Progenitor cell of endocrine pancreas (in vitro differentiated cells): ENCODE measurements around the gene ARHGAP8. TPM values are rescaled to one million over a fixed set of nuclear protein-coding genes. Genes with fewer than 3 reads are reported as not detected.

ENCODE experiments used
- DNase-seq: peaks from one replicate; pipeline ENCODE4 v3.0.0; 2021; ENCODE audit warnings: low spot score; ENCODE audit not compliant: unreplicated experiment
- H3K27ac Mint-ChIP-seq: 2 replicates; pipeline ENCODE4 v1.8.0; 2021; ENCODE audit warnings: mild to moderate bottlenecking, moderate library complexity, mixed read lengths
- H3K27me3 Mint-ChIP-seq: 2 replicates; pipeline ENCODE4 v1.8.0; 2021; ENCODE audit warnings: mixed read lengths
- H3K36me3 Mint-ChIP-seq: 2 replicates; pipeline ENCODE4 v1.8.0; 2022; ENCODE audit warnings: mixed read lengths; ENCODE audit not compliant: insufficient read depth
- H3K4me1 Mint-ChIP-seq: 2 replicates; pipeline ENCODE4 v1.8.0; 2021; ENCODE audit warnings: low read depth, mixed read lengths
- H3K4me3 Mint-ChIP-seq: 2 replicates; pipeline ENCODE4 v1.8.0; 2021; ENCODE audit warnings: low read depth, mild to moderate bottlenecking, moderate library complexity, mixed read lengths
- H3K9me3 Mint-ChIP-seq: 2 replicates; pipeline ENCODE4 v1.8.0; 2021; ENCODE audit warnings: low read depth, mixed read lengths
- CTCF ChIP-seq: fragments of 200-600 bp; sonication (generic); IDR thresholded peaks from one replicate; pipeline ENCODE4 v1.5.0; 2021; ENCODE audit warnings: antibody characterized with exemption, mild to moderate bottlenecking; ENCODE audit not compliant: unreplicated experiment
- total RNA-seq: library from RNA; stranded (reverse); gene quantifications from 2 replicates; pipeline ENCODE4 v1.2.1, GENCODE V29; 2021

ARHGAP8 gene
- total RNA-seq, 1 donor from 2014 or later, result 100 TPM

- peaks cover 7% of the 10 kb centered on the region for H3K36me3 Mint-ChIP-seq
- H3K4me3 Mint-ChIP-seq, result no peak overlapping the region
- no peak for DNase-seq
- H3K9me3 Mint-ChIP-seq, result peaks cover 8% of the 10 kb centered on the region
- H3K27ac Mint-ChIP-seq, result peak overlapping the region; percentile 49
- no peak for TF ChIP-seq CTCF
- H3K4me1 Mint-ChIP-seq, result peaks cover 6% of the 10 kb centered on the region
- H3K27me3 Mint-ChIP-seq, result no peaks in the 10 kb centered on the region
Observed at GRCh38 chr22:44870021-44870420, 117.6 kb downstream of the ARHGAP8 start.

- H3K36me3 Mint-ChIP-seq, result peaks cover 13% of the 10 kb centered on the region
- H3K27ac Mint-ChIP-seq, result no peak overlapping the region
Observed at GRCh38 chr22:44871782-44872181, 119.4 kb downstream of the ARHGAP8 start.

GRCh38 chr22:44876921-44877320 lies 124.5 kb downstream of the ARHGAP8 start:
- H3K36me3 Mint-ChIP-seq, result peaks cover 14% of the 10 kb centered on the region
- no peak for DNase-seq
- H3K4me3 Mint-ChIP-seq, result no peak overlapping the region
- no peak overlapping the region for H3K27ac Mint-ChIP-seq
- TF ChIP-seq CTCF, result no peak
- H3K9me3 Mint-ChIP-seq, result peaks cover 7% of the 10 kb centered on the region
- no peaks in the 10 kb centered on the region for H3K27me3 Mint-ChIP-seq
- H3K4me1 Mint-ChIP-seq, result no peaks in the 10 kb centered on the region

More at GRCh38 chr22:44871782-44872181, 119.4 kb downstream of the ARHGAP8 start:
- Mint-ChIP-seq H3K27me3 (no peaks in the 10 kb centered on the region), H3K9me3 (peaks cover 13% of the 10 kb centered on the region), H3K4me1 (peaks cover 6% of the 10 kb centered on the region), H3K4me3 (no peak overlapping the region)
- no peak for TF ChIP-seq CTCF
- DNase-seq, result no peak

- Mint-ChIP-seq H3K27ac (no peak overlapping the region), H3K4me3 (no peak overlapping the region), H3K36me3 (peaks cover 15% of the 10 kb centered on the region), H3K4me1 (no peaks in the 10 kb centered on the region), H3K27me3 (no peaks in the 10 kb centered on the region), H3K9me3 (peaks cover 6% of the 10 kb centered on the region)
- DNase-seq, result no peak
- TF ChIP-seq CTCF, result no peak
Observed at GRCh38 chr22:44878483-44879300, 126.3 kb downstream of the ARHGAP8 start.

- no peak for DNase-seq
- Mint-ChIP-seq H3K9me3 (peaks cover 6% of the 10 kb centered on the region), H3K27ac (no peak overlapping the region), H3K4me1 (no peaks in the 10 kb centered on the region), H3K36me3 (peaks cover 15% of the 10 kb centered on the region), H3K27me3 (no peaks in the 10 kb centered on the region), H3K4me3 (no peak overlapping the region)
- no peak for TF ChIP-seq CTCF
Observed at GRCh38 chr22:44879301-44879680, 126.9 kb downstream of the ARHGAP8 start.
